RKO (cell line): Measurements from ENCODE around the gene HLA-A.
A peak's percentile ranks its signal among the peaks of the same experiment; 100 is the strongest.
"Not testable (repeated sequence)": the region's sequence is repeated elsewhere in the genome, so short reads cannot be mapped to it uniquely, and the experiment has no call there.

ENCODE experiments used
- DNase-seq: peaks from one replicate; pipeline ENCODE4 v3.0.0-alpha.2; 2016; ENCODE audit warnings: low spot score

HLA-A gene

DNA sequence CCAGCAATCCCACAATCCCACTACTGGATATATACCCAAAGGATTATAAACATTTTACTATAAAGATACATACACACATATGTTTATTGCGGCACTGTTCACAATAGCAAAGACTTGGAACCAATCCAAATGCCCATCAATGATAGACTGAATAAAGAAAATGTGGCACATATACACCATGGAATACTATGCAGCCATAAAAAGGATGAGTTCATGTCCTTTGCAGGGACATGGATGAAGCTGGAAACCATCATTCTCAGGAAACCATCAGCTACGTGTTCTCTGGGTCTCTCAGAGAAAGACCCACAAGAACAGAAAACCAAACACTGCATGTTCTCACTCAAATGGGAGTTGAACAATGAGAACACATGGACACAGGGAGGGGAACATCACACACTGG, 21.4 kb downstream of the HLA-A start:
- DNase-seq: not testable (repeated sequence)

DNA sequence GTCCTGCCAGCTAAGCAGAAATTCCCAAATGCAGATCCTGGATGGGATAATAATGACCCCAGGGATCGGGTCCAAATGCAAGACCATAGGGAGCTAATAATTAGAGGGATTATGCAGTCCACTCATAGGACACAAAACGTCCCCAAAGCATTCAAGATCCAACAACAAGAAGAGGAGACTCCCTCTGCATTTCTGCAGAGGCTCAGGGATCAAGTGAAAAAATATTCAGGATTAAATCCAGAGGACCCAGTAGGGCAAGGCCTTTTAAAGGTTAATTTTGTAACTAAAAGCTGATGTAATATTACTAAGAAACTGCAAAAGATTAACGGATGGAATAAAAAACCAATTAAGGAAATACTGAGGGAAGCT, 22.2 kb downstream of the HLA-A start:
- DNase-seq: no peak

GRCh38 chr6:29964887-29965562, 22.7 kb downstream of the HLA-A start:
- DNase-seq: peak; percentile 95

GRCh38 chr6:29965563-29965872, 23.2 kb downstream of the HLA-A start:
- DNase-seq: peak; percentile 53

DNA sequence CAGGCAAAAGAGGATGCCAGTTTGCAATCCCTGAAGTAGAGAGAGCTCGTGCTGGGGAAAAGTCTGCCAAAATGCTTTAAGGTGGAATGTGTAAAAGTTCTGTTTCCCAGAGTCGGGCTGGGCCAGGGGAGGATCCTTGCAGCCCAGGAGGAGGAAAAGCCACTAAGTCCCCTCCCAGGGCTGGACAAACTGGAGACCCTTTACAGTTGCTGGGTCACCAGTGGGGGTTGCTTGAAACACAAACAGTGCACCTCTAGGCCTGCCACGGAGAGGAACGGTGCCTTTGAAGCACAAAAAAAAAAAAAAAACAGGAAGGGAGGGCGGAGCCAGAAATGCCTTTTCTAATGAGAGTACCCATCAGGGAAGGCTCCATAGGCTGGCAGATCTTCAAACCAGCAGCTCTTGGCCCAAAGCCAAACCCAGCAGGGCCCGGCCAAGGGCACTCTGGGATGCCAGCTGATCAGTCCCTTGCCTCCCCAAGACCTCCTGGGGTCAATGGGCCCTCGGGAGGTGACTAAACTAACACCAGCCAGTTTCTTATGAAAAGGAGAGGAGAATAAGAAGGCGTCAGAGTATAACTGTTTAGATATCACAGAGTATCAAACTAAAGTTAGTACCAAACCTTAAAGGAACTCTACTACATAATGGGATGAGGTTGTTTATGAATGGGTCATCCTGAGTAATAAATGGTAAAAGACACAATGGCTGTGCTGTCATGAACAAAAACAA, 23.7 kb downstream of the HLA-A start:
- DNase-seq: peak; percentile 81

DNA sequence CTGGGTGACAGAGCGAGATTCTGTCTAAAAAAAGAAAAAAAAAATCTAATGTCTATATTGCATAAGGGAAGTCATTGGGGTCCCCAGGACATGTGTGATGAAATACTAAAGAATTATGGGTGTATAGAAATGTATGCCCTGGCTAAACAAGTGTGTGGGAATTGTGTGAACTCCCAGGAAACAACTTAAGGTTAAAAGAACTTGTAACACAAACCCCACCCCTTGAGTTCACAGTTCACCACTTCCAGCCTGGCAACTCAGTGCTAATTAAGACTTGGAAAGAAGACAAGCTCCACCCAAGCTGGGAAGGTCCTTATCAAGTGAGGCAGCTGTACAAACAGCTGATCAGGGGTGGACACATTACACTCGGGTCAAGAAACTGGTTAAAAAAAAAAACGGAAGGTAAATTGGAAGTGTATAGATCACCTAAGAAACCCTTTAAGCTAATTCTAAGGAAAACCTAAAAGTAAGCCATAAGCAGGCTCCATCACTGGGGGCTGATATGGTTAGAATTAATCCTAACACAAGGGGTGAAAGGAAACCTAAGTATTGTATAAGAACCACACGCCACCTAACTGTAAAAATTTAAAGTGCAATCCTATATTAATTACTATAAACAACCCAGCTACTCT, 25.2 kb downstream of the HLA-A start:
- DNase-seq: peak; percentile 52

DNA sequence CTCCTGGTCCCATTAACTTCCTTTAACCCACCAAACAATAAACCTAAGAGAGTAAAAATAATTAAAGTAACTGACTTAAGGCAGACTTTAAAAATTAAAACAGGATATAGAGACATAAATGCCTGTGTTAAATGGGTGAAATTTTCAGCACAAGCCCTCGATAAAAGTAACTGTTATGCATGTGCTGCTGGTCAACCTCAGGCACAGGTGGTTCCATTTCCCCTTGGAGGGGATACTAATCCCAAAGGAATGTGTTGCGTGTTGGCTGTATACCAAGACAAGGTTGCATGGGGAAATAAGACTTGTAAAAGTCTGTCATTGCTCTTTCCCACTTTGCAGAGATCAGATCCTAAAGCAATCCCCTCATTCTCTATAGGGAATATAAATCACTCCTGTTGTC, 25.8 kb downstream of the HLA-A start:
- peak; percentile 45 for DNase-seq

DNA sequence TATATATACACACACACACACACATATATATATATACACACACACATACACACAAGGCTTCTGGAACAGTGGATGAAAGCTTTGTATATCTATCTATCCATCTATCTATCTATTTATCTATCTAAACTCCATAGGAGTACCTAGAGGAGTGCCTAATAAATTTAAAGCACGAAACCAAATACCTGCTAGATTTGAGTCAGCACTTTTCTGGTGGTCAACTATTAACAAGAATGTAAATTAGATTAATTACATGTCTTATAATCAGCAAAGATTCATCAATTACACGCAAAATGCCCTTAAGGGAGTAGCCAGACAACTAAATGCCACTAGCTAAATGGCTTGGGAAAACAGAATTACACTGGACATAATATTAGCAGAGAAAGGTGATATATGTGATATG, 26.6 kb downstream of the HLA-A start:
- no peak for DNase-seq

DNA sequence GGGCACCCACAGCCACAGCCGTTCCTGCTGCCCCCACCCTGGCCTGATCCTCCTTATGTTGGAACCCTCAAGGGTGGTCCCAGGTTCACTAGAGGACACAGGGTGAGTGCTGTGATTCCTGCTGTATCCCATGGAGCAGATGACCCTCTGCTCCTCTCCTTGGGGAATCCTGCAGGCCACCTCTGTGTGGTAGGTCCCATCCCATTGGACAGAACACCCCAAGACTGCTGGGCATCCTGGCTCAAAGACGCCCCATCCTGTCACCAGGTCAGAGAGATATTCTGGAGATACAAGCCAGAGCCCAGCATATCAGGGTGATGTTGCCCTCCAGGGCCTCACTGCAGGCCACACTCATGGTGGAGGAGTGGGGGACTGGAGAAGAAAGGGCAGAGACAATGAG, 28.4 kb downstream of the HLA-A start:
- no peak for DNase-seq

GRCh38 chr6:29974901-29975560, 32.7 kb downstream of the HLA-A start:
- DNase-seq: no peak

DNA sequence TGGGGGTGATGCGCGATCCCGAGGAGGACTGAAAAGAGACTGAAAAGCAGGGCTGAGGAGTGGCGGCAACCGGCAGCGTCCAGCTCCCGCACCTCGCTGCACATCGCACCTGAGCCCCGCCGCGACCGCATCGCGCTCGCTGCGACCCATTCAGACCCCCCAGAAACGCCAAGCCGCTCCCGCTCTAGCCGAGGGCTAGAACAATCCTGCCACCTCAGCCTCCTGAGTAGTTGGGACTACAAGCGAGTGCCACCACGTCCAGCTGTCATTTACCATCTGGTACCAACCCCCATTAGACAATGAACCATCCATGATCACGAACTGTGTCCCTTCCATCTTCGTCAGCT, 33.2 kb downstream of the HLA-A start:
- no peak for DNase-seq

- no peak for DNase-seq
Measured at GRCh38 chr6:29976253-29976587, 33.9 kb downstream of the HLA-A start.

GRCh38 chr6:29976588-29977424, 34.5 kb downstream of the HLA-A start:
- DNase-seq: peak; percentile 87

DNA sequence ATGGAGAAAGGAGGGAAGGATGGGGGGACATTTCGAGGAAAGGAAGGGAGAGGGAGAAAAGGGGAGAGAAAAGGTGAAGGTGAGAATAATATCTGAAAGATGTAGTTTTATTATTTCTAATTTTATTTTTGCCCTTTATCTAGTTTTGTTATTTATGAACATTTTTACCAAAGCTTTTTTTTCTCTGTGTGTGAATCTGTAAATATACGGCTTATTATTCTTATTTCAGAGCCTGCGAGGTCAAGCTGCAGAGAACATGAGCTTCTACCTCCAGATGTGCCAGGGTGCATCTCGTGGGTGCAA, 35.0 kb downstream of the HLA-A start:
- DNase-seq: no peak

- not testable (repeated sequence) for DNase-seq
Measured at GRCh38 chr6:29980013-29980412, 37.7 kb downstream of the HLA-A start.

- DNase-seq: no peak
Measured at GRCh38 chr6:29980511-29980910, 38.2 kb downstream of the HLA-A start.

DNA sequence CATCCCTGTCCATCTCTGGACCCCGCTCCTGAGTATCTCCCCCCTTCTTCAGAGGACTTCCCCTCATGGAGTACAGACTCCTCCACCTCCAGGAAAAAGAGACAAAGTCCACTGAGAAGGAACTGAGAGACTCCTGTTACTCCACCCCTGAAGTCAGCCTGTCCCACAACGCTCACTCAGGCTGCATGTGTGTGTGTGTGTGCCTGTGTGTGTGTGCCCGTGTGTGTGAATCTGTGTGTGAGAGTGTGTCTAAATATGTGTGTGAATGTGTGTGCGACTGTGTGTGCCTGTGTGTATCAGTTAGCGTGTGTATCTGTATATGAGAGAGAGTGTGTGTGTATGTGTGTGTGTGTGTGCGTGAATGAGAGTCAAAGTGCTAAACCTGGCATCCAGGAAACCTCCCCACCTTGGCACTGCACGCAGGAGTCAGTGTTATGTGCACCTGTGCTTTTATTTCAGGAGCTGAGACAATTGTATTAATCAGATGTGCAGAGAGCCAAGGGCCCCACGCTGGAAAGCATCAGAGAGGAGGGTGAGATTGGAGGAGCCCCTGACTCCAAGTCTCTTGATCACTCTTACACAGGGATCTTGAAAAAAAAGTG, 39.0 kb downstream of the HLA-A start:
- no peak for DNase-seq

GRCh38 chr6:29982097-29982496, 39.8 kb downstream of the HLA-A start:
- no peak for DNase-seq

DNA sequence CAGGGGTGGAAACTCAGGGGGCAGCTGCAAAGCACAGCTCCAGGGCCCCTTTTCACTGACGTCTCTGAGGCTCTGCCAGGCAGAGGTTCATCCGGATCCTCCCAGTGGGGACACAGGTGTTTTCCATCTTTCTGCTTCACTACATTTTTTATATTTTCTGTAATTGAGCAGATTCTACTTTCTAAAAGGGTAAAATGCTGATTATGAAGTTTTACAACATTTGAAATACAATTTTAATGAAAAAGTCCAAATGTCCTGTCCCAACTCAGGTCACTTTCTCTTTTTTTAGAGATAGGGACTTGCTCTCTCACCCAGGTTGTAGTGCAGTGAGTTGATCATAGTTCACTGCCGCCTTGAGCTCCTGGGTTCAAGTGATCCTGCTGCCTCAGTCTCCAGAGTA, 41.9 kb downstream of the HLA-A start:
- no peak for DNase-seq

- DNase-seq: no peak
Measured at GRCh38 chr6:29984992-29985391, 42.7 kb downstream of the HLA-A start.

GRCh38 chr6:29986179-29986781, 43.9 kb downstream of the HLA-A start:
- DNase-seq: no peak

DNA sequence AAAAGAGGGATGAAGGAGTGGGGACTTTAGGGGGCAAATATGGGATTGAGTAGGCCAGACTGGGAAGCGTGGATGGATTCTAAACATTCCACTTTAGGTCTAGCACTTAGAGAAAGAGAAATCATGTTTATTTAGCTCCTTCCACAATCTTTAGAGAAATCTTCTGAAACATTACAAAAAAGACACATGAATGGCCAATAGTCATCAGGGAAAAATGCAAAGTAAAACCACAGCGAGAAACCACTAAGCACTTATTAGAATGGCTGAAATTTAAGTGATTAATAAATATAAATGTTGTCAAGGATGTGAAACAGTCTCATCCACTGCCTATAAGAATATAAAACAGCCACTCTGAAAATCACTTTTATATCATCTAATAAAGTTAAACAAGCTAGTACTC, 46.9 kb downstream of the HLA-A start:
- no peak for DNase-seq
